Suppressor macrophage treated with lipopolysaccharide for 1 hour (primary cell): Measurements from ENCODE around the gene ZNF627.
"Not testable (repeated sequence)": the region's sequence is repeated elsewhere in the genome, so short reads cannot be mapped to it uniquely, and the experiment has no call there.

ENCODE experiments used
- DNase-seq, 3 donors: peaks; one replicate each; pipeline ENCODE4 v3.0.0-alpha.2; 2020 to 2022

The ZNF627 gene

GRCh38 chr19:11633223-11633622 is 35.9 kb downstream of the ZNF627 start:
- DNase-seq, result no peak

DNA sequence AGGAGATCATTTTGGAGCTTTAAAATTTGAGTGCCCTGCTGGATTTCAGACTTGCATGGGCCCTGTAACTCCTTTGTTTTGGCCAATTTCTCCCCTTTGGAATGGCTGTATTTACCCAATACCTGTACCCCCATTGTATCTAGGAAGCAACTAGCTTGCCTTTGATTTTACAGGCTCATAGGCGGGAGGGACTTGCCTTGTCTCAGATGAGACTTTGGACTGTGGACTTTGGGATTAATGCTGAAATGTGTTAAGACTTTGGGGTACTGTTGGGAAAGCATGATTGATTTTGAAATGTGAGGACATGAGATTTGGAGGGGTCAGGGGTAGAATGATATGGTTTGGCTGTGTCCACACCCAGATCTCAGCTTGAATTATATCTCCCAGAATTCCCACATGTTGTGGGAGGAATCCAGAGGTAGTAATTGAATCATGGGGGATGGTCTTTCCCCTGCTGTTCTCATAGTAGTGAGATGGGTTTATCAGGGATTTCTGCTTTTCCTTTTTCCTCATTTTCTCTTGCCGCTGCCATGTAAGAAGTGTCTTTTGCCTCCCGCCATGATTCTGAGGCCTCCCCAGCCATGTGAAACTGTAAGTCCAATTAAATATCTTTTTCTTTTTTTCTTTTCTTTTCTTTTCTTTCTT is 36.9 kb downstream of the ZNF627 start:
- not testable (repeated sequence) for DNase-seq

GRCh38 chr19:11639245-11639601 is 41.9 kb downstream of the ZNF627 start:
- no peak for DNase-seq

- DNase-seq, result peak; percentile 95 to 97 (median 97)
Measured at GRCh38 chr19:11639602-11640471, 42.6 kb downstream of the ZNF627 start.

DNA sequence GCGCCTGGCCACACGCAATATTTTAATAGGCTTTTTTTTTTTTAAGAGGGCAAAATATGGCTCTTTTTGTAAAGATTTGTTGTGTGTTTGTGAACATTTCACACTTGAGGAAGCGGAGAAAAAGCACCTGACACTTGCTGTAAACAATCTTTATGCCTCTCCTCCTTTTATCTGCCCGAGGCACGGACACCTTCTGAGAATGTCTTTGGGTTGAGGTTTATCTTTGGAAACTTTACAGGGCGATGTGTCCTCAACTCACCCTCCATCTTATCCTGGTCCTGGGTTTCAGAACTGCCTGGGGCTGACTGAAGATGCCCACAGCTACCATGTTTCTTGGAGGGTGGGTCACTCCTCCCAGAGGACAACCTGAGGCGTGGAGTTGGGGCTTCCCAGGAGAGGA is 44.0 kb downstream of the ZNF627 start:
- DNase-seq, result no peak

- no peak for DNase-seq
Measured at GRCh38 chr19:11642902-11643301, 45.6 kb downstream of the ZNF627 start.

DNA sequence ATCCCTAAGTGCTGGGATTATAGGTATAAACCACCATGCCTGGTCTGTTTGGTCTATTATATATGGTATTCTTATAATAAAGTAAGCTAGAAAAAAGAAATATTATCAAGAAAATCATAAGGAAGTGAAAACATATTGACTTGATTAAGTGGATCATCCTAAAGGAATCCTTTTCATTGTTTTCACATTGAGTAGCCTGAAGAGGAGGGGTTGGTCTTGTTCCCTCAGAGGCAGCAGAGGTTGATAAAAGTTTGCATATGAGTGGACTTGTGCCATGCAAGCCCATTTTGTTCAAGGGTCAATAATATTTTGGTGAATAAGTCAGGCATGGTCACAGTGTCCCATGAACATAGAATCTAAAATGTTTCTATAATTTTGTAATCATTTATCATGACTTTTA is 52.7 kb downstream of the ZNF627 start:
- no peak for DNase-seq

- no peak for DNase-seq
Measured at GRCh38 chr19:11651062-11651461, 53.8 kb downstream of the ZNF627 start.

DNA sequence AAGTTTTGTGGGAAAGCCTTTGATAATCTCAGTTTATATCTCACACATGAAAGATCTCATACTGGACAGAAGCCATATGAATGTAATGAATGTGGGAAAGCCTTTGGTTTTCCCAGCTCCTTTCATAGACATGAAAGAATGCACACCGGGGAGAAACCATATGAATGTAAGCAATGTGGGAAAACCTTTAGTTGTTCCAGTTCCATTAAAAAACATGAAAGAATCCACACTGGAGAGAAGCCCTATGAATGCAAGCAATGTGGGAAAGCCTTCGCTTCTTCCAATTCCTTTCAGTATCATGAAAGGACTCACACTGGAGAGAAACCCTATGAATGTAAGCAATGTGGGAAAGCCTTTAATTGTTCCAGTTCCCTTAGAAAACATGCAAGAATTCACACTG is 54.8 kb downstream of the ZNF627 start:
- no peak for DNase-seq

DNA sequence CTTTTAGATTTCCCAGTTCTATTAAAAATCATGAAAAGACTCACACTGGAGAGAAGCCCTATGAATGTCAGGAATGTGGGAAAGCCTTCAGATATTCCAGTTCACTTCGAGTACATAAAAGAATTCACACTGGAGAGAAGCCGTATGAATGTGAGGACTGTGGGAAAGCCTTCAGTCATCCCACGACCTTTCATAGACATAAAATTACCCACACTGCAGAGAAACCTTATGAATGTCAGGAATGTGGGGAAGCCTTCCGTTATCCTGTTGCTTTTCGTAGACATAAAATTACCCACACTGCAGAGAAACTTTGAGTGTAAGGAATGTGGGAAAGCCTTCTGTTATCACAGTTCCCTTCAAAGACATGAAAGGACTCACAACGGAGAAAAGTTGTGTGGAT is 55.2 kb downstream of the ZNF627 start:
- DNase-seq, result no peak

- no peak for DNase-seq
Measured at GRCh38 chr19:11656535-11656934, 59.3 kb downstream of the ZNF627 start.

DNA sequence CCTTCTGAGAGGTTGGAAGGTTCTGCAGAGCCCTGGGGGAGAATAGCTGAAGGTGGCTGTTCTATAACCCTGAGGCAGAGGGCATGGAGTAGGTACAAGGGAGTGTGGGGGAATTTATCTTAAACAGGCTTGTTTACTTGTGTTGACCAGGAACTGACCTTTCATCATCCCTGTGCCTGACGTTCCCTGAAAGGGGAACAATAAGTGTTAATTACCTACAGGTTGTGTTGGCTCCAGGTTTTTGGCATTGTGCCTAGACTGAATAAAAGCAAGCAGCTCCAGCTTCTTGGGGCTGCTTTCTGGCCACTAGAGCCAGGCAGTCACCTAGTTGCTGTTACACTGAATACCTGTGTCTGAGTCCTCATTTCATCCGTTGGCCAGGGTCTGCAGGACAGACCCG is 60.0 kb downstream of the ZNF627 start:
- DNase-seq, result no peak

GRCh38 chr19:11658970-11659369 is 61.7 kb downstream of the ZNF627 start:
- DNase-seq, result no peak

DNA sequence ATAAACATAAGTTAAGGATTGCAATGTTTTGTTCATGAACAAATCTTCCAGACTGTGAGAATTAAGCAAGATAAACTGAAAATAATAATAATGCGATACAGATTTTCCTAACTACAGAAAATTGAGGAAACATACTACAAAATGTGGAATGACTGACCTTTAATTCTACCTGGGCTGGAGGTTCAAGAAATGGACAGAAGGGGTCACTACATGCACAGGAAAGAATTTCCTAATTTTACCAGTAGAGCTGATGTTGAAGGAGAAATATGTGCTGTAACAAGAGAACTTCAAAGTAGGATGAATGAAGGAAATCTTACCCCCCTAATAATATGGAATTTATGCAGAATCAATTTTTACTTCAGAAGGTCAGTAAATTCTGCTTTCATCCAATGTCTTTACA is 62.3 kb downstream of the ZNF627 start:
- DNase-seq, result peak; percentile 6 to 19 (median 14)

GRCh38 chr19:11662278-11662677 is 65.0 kb downstream of the ZNF627 start:
- no peak for DNase-seq

- DNase-seq, result no peak
Measured at GRCh38 chr19:11663181-11663591, 65.9 kb downstream of the ZNF627 start.
